GM12874 (cell line): ENCODE data around the gene ADAMTS2.

Source experiments
- TF ChIP-seq, protein P1 (sequence below): IDR thresholded peaks from 2 replicates; pipeline ENCODE4 v1.5.1; 2011; ENCODE audit warnings: low read depth, mild to moderate bottlenecking, control low read depth, low read length, moderate library complexity; ENCODE audit not compliant: insufficient read depth

The ADAMTS2 gene

DNA sequence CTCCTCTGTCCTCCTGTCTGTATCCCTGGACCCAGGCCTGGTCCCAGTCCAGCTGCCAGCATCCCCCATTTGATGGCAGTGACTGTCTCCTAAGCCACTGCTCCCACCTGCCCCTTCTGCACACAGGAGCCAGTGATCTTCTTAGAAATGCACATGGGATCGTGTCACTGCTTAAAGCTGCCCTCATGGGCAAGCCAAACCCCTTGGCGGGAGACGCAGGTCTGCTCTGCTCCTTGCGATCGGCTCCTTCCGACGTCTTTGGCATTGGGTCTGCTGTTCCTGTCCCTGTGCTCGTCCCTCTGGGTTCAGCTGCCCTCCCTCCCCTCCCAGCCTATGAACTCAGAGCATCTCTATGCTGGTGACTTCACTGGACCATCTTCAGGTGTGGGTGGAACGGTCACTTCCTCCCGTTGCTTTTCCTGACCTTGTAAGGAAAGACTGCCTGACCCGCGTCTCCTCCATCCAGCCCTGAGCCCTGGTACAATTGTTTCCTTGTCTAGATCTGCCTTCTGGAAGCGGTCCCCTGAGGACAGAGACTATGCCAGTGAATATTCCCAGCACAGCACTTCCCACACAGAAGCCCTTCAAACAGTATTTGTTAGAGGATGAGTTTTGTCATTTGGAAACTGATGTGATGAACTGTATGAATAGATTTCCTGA lies 168.6 kb downstream of the ADAMTS2 start:
- TF ChIP-seq, protein P1, sequence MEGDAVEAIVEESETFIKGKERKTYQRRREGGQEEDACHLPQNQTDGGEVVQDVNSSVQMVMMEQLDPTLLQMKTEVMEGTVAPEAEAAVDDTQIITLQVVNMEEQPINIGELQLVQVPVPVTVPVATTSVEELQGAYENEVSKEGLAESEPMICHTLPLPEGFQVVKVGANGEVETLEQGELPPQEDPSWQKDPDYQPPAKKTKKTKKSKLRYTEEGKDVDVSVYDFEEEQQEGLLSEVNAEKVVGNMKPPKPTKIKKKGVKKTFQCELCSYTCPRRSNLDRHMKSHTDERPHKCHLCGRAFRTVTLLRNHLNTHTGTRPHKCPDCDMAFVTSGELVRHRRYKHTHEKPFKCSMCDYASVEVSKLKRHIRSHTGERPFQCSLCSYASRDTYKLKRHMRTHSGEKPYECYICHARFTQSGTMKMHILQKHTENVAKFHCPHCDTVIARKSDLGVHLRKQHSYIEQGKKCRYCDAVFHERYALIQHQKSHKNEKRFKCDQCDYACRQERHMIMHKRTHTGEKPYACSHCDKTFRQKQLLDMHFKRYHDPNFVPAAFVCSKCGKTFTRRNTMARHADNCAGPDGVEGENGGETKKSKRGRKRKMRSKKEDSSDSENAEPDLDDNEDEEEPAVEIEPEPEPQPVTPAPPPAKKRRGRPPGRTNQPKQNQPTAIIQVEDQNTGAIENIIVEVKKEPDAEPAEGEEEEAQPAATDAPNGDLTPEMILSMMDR = no peak

DNA sequence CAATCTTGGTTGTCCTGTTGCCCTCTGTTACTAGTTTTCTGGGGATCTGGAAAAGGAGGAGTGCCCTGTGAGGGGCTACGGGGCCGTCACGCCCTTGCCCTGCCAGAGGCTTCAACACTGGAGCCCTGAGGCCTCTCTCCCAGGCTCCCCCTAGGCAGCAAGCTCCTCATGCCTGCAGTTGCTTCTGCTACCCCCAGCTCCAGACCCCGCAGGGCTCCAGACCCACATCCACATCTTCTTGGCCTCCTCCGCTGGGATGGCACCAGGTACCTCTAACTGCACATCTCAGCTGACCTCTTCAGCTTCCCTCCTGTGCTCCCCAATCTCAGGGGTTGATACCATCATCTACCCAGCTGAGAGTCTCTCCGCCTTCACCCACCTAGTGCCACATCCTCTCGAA lies 169.1 kb downstream of the ADAMTS2 start:
- TF ChIP-seq, protein P1 = no peak

DNA sequence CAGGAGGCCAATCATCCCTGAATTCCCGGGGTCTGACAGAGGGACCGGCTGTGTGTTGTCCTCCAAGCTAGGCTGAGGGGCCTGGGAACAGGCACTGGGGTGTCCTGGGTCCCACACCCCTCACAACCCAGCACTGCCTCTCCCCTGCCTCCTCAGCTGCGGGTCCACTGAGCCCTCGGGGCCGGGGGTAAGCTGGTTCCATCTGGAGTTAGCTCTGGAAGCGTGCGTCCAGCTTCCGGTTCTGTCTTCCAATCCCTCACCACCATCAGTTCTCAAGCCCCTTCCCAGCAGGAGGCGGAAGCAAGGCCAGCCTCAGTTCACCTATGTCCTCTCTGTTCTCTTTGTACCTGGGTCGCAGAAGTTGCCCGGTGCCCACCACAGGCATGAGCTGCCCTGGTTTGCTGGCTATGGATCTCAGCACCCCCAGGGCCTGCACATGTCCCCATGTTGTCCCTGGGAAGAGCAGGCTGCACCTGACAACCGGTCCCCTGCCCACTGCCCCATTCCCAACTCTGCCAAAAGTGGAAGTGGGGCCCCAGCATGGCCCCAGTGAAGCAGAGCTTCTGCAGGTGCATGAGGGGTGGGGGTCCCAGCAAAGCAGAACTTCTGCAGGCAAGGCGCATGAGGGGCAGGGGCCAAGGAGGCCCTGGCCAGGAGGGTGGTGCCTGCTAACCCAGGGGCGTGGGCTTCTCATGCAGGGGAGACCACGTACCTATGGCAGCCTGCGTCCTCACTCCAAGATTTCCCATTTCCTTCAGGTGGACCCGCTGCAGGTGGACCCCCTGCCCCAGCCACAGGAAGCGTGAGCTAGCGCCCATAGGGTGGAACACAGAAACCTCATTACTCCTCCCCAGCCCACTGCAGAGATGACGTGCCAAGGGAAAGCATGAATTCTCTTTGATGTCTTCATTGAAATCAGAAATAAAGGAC lies 173.2 kb downstream of the ADAMTS2 start:
- TF ChIP-seq, protein P1 = no peak

DNA sequence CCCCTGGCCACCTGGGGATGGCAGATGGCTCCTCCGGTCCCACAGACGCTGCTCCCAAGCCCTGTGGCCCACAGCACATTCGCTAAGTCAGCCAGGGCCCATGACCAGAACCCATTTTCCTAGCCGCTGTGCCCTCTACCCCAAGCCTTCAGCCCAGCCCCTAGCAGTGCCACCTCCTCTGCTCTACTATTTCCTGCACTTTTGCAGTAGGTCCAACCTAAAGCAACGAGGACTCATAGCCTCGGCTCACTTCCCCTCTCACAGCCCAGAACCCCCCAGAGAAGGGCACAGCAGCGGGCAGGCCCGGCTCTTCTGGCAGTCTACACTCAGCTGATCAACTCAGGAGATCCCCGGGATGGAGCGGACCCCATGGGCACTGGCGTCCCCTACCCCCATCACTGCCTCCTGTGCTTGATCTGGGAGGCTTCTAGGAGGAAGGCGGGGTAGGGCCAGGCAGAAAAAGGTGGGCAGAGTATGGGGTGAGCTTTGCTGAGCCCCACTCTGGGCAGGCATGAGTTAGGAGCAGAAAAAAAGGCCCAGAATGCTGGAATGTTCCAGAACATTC lies 173.9 kb downstream of the ADAMTS2 start:
- TF ChIP-seq, protein P1 = no peak

DNA sequence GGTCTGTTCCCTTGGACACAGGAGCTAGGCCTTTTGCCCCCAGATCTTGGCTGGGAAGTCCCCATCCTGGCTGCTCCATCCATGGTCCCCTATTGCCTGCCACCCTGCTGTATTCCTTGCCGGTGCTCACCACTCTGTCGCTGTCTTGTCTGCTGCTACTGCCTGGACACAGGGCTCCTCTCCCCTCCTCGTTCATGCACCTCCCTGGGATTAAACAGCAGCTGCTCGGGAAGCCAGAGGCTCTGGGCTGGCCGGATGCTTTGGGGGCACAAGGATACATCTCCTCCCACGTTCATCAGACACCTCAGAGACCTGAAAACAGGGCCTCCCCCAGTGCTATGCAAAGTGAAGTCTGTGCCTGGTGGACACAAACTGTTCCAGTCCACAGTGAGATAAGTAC lies 174.7 kb downstream of the ADAMTS2 start:
- TF ChIP-seq, protein P1 = no peak

DNA sequence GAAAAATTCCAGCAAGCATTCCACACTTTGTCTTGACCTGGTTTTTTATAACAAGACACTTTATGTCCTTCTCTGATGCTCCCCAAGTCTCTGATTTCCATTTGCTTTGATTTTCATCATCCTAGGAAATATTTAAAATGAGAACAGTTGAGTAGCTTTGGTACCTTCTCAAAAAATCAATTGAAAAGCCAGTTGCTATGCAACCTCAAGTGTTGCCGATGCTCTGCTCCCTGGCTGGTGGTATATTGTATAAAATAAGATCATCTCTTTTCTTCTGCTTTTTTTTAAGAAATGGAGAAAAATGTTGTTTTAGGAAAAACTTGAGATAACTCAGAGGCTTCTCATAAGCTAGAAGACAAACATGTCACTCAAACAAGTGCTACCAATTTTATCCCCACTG lies 175.4 kb downstream of the ADAMTS2 start:
- TF ChIP-seq, protein P1 = no peak

DNA sequence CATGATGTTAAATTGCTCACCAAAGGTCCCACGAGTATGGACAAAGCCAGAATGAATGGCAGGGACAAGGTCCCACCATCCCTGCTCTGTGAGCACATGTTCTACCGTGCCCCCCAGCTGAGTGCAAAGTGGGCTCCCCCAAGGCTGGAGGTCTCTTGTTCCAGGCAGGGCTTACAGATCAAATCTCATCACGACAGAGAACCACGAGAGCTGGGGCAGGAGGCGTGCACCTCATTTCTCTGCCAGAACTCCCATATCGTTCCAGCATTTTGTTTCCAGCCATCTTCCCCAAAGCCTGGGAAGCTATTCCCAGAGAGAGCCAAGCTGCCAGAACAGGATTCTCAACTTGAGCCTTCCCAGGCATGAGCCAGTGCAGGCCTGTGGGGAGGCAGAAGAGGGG lies 176.6 kb downstream of the ADAMTS2 start:
- TF ChIP-seq, protein P1 = no peak
